DOHH2 (cell line): Measurements from ENCODE around the gene ZBTB18.

Source experiments
- EZH2phosphoT487 ChIP-seq: fragments of 200-600 bp; sonication (generic); IDR thresholded peaks from 2 replicates; pipeline ENCODE4 v1.6.1; 2017; ENCODE audit warnings: borderline replicate concordance, mild to moderate bottlenecking, antibody characterized with exemption, low read length, moderate library complexity, mixed read lengths
- TF ChIP-seq, protein P1 (sequence below): fragments of 200-600 bp; sonication (generic); IDR thresholded peaks from one replicate; pipeline ENCODE4 v1.5.1; 2014; ENCODE audit warnings: antibody characterized with exemption, mild to moderate bottlenecking, low read depth, low read length; ENCODE audit not compliant: poor library complexity, severe bottlenecking

DNA sequence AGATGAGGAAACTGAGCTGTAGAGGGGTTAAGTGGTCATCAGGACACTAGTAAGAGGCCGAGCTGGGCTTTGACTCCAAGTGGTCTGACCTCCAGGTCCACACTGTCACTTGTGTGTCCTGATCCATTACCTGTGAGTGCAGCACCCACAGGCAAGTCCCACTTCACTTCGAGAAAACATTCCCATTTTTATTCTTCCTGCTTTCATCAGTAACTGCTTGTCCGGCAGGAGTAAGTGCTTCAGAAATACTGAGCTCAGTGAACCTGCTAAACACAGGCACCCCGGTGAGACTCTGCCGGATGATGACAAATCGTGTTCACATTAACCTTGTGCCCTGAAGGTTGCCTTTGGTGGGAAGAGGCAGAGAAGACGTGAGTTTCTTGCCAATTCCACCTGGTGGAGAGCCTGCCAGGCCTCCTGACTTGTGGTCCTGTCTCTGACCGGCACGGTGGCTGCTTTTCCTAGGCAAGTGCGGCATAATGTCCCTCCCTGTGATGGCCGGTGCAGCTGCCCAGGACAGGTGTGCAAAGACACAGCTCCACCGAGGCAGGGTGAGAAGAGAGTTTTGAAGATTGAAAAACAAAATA lies 29.4 kb downstream of the ZBTB18 start:
- TF ChIP-seq, protein P1, sequence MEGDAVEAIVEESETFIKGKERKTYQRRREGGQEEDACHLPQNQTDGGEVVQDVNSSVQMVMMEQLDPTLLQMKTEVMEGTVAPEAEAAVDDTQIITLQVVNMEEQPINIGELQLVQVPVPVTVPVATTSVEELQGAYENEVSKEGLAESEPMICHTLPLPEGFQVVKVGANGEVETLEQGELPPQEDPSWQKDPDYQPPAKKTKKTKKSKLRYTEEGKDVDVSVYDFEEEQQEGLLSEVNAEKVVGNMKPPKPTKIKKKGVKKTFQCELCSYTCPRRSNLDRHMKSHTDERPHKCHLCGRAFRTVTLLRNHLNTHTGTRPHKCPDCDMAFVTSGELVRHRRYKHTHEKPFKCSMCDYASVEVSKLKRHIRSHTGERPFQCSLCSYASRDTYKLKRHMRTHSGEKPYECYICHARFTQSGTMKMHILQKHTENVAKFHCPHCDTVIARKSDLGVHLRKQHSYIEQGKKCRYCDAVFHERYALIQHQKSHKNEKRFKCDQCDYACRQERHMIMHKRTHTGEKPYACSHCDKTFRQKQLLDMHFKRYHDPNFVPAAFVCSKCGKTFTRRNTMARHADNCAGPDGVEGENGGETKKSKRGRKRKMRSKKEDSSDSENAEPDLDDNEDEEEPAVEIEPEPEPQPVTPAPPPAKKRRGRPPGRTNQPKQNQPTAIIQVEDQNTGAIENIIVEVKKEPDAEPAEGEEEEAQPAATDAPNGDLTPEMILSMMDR, result no peak
- TF ChIP-seq EZH2phosphoT487, result no peak
